Stimulated activated CD4-positive, alpha-beta T cell treated with anti-CD3 and anti-CD28 coated beads, Interleukin-1b, Interleukin-23, amount 100 ng/mL, for 4 hours (primary cell): ENCODE results near the gene SERPINB10.
A peak's percentile ranks its signal among the peaks of the same experiment; 100 is the strongest.

Experiments
- DNase-seq, 2 donors: peaks; one replicate each; pipeline ENCODE4 v3.0.0-alpha.2; 2020; ENCODE audit warnings: low read depth in 2 of 2

The SERPINB10 gene

GRCh38 chr18:63947051-63947790 lies 39.5 kb downstream of the SERPINB10 start:
- DNase-seq = no peak

GRCh38 chr18:63949068-63949737 lies 41.4 kb downstream of the SERPINB10 start, which contains the start of gene HMSD:
TSS of gene HMSD (plus strand) at chr18:63949301. CDS start at chr18:63953456, 4,155 bp downstream.
- peak in 1 of 2 donors; percentile 52 for DNase-seq

GRCh38 chr18:63951302-63951705 lies 43.5 kb downstream of the SERPINB10 start:
- no peak for DNase-seq

GRCh38 chr18:63953811-63954210 lies 46.1 kb downstream of the SERPINB10 start:
- DNase-seq = no peak

- DNase-seq = no peak
These were observed 49.0 kb downstream of the SERPINB10 start for GRCh38 chr18:63956755-63957154.

- DNase-seq = no peak
These were observed 53.1 kb downstream of the SERPINB10 start for GRCh38 chr18:63960891-63961290.

- DNase-seq = no peak
These were observed 53.8 kb downstream of the SERPINB10 start for GRCh38 chr18:63961435-63961980.

- no peak for DNase-seq
These were observed 54.4 kb downstream of the SERPINB10 start for GRCh38 chr18:63962137-63962536.

GRCh38 chr18:63963615-63964256 lies 56.0 kb downstream of the SERPINB10 start:
- DNase-seq = no peak

- DNase-seq = no peak
These were observed 57.1 kb downstream of the SERPINB10 start for GRCh38 chr18:63964908-63965307.

GRCh38 chr18:63965716-63966330 lies 58.1 kb downstream of the SERPINB10 start:
- DNase-seq = no peak

- peak; percentile 63 to 70 for DNase-seq
These were observed 62.4 kb downstream of the SERPINB10 start, which contains the start of gene SERPINB8 for GRCh38 chr18:63969942-63970808. TSS of gene SERPINB8 (plus strand) at chr18:63970081. CDS start at chr18:63978309, 8,228 bp downstream.

GRCh38 chr18:63970809-63971205 lies 63.0 kb downstream of the SERPINB10 start:
- no peak for DNase-seq

- DNase-seq = no peak
These were observed 63.7 kb downstream of the SERPINB10 start for GRCh38 chr18:63971320-63972001.

GRCh38 chr18:63972002-63972376 lies 64.2 kb downstream of the SERPINB10 start:
- DNase-seq = no peak

- no peak for DNase-seq
These were observed 67.2 kb downstream of the SERPINB10 start for GRCh38 chr18:63974991-63975390.

GRCh38 chr18:63975628-63976027 lies 67.9 kb downstream of the SERPINB10 start:
- DNase-seq = no peak

GRCh38 chr18:63977040-63977439 lies 69.3 kb downstream of the SERPINB10 start:
- no peak for DNase-seq

- peak in 1 of 2 donors; percentile 25 for DNase-seq
These were observed 71.7 kb downstream of the SERPINB10 start for GRCh38 chr18:63979409-63979920.

- DNase-seq = no peak
These were observed 72.3 kb downstream of the SERPINB10 start for GRCh38 chr18:63980027-63980426.
